ENCODE results near the gene NTRK1. TPM values are rescaled to one million over a fixed set of nuclear protein-coding genes. Genes with fewer than 3 reads are reported as not detected.

Gene NTRK1
- total RNA-seq, 1 experiment from 2014 or later, result 5.5 TPM

DNA sequence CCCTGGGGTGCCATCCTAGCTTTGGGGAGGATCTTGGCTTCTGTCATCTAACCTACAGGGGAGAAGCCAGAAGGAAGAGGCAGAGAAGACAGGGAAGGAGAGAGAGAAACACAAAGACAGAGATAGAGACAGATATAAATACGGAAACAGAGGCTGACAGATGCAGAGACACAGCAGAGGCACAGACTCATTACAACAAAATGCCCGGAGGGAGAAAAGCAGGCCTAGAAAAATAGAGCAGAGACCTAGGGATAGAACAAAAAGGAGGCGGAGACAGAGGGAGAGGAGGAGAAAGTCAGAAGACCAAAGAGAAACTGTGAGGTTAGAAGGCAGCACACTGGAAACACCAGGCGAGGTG is 34.8 kb downstream of the NTRK1 start:
- no peak for DNase-seq (ENCODE audit: extremely low read depth, low read depth)

DNA sequence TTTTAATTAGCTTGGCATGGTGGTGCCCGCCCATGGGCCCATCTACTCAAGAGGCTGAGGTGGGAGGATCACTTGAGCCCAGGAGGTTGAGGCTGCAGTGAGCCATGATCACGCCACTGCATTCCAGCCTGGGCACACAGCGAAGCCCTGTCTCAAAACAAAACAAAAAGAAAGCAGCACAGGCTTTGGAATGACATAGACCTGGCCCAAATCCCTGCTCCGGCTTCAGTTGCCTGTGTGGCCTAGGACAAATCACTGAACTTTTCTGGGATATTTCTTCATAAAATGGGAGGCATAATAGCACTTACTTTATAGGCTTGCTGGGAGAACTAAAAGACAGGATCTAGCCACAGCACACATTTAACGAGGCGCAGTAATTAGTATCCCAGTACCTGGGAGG is 35.3 kb downstream of the NTRK1 start:
- DNase-seq (ENCODE audit: extremely low read depth, low read depth), result no peak

DNA sequence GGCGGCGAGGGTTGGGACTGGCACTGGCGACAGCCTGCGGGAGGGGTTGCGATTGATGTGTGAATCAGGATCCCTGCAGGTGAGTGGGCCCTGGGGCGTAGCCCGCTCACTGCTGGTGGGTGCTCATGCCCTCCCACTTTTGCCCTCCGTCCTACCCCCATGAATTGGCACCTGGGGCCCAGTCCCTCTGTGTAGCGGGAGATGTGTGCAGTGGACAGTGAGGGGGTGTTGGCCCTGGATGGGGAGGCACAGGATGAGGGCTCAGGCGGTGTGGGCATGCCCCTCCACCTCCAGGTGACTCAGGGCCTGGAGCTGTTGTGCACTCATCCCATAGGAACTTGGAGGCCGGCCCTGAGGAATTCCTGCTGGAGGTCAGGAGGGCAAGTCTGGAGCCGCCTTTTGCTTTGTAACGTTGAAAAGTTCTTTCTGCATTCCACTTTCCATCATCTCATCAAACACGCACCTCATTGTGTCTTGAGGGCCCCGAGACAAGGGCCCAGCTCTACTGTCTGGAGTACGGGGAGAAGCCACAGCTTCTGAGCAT is 35.9 kb downstream of the NTRK1 start:
- peak; percentile 66 for DNase-seq (ENCODE audit: extremely low read depth, low read depth)

DNA sequence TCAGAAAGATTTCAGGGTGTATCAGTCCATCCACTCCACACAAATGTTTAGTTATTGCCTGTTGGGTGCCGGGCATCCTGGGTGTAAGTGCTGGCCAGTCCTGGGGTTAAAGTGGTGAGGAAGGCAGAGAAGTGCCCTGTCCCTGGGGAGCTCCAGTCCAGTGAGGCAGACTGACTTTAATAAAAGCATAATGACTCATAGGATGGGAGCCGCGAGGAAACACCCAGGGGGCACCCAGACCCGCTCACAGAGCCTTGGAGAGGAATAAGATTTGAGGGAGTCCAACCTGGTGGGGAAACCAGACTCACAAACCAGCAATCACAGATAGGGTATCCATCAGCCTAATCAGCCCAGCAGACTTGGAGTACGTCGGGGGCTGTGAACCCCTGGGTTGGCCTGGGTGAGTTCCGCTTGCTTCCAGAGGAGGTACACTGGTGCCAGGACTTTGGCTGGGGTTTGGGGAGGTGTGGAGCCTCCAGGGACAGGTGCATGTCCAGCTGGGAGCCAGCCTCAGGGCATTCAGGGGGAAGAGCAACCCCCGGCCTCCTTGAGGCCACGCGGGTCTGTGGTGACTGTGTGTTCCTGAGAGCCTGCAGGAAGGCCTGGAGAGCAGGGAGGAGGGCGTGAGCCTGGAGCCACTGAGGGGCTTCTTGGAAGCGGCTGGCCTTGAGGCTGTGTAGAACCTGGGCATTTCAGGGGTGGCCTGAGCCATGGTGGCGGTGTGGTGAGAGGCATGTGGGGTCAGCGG is 36.6 kb downstream of the NTRK1 start:
- DNase-seq (ENCODE audit: extremely low read depth, low read depth), result peak; percentile 35

DNA sequence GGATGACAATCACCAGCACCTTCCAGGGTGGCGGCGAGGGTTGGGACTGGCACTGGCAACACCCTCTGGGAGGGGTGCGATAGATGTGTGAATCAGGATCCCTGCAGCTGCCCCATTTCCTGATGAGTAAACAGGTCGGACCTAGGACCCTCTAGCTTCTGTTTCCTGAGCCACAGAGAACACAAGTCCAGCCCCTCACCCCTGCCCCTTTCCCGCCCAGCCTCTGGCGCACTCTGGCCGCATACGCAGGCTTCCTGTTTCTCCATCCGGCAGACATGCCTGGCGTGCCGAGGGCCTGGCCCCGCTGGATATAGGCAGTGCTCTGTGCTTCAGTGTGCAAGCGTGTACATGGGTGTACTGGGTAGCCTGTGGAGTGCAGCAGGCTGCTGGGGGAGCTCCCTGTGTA is 37.5 kb downstream of the NTRK1 start:
- DNase-seq (ENCODE audit: extremely low read depth, low read depth), result no peak

DNA sequence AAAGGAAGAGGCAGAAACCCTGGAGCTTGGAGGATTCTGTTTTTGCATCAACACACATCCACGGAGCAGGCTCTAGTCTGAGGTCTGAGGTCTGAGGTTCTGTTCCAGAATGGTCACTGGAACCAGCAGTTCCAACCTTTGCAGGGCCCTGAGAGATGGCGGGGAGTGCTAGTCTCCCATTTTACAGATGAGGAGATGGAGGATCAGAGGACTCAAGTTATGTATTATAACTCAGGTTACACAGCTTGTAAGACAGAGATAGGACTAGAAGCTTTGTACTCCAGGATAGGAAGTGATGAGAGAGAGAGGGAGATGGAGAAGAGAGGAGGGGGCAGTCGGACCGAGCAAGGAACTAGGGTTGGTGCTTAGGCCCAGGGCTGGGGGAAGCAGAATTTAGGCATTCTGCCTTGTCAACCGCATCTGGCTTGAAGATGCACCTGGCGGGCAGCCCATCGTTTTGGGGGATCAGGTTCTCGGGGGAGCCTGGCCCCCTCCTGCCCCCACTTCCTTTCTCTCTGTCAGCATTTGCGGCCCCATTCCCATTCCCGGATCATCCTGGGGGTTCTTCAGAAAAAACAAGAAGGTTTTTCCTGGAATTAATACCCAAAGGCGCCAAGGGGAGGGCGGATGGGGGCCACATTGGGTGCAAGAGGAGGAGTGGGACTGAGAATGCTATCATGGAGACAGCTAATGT is 38.5 kb downstream of the NTRK1 start:
- no peak for DNase-seq (ENCODE audit: extremely low read depth, low read depth)

DNA sequence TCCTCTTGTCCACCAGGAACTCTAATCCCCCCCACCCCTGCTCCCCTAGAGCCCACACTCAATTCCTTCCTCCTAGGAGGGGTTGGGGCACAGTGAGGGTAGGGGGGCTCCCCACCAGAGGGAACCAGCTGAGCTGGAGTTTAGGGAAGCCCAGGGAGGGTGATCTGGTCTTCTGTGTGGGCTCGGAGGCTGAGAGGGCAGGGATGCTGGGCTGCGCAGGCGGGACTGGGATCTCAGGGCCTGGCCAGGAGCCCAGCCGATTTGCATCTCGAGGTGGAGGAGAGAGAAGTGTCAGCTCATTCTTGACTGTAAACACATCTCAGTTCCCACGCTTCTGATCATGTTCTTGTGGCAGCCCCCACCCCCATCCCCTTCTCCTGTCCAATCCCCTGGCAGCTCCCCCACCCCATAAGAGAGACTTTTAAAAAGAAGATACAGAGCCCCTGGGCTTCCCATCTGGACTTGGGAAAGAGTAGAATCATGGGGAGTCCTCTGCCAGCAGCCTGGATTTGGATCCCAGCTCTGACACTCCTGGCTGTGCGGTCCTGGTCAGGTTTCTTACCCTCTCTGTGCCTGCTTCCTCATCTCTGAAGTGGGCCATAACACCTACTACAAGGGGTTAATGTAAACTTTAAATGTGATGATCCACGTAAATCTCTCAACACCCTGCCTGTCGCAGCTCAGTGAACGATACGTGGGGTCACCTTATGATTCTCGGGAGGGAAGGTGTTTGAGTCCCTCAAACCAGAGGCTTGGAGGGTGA is 39.5 kb downstream of the NTRK1 start:
- DNase-seq (ENCODE audit: extremely low read depth, low read depth), result no peak

DNA sequence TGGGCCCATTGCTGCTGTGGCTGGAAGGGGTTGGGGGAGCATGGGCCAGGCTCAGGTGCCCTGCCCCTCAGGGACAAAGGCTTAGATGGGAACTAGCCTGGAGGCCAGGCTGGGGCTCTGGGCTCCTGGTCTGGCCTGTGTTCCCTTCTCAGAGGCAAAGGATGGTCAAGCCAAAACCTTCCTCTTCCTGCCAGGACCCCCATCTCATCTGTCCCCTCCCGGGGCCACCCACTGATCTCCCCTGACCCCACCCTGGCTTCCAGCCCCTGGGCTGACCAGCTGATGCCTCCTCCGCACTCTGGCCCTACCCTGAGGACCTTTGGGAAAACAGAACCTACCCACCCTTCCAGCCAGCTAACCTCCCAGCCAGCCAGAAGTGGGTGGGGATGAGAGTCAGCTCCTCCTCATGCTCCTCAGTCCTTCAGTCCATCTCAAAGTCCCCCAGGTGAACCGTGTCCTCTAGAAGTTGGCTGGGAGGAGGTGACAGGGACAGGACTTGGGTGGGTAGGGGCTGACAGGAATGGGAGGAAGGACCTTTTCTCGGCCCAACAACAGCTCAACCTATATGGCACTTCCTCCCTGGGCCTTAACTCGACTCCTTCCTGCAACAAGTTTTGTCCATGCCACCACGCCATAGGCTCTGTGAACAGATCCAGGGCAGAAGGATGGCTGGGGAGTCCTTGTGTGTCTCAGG is 40.4 kb downstream of the NTRK1 start:
- no peak for DNase-seq (ENCODE audit: extremely low read depth, low read depth)

DNA sequence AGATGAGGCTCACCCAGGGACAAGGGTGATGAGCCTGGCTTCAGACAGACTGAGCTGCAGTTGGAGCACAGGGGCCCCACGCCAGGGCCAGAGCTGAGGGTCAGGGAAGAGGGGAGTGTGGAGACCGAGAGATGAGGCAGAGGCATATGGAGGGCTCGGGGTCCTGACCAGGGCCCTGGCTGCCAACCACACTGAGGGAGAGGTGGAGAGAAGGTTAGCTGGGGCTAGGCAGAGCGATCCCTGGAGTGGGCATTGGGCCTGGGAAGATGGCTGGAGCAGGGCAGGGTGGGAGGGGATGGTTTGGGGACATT is 40.9 kb downstream of the NTRK1 start:
- DNase-seq (ENCODE audit: extremely low read depth, low read depth), result no peak

DNA sequence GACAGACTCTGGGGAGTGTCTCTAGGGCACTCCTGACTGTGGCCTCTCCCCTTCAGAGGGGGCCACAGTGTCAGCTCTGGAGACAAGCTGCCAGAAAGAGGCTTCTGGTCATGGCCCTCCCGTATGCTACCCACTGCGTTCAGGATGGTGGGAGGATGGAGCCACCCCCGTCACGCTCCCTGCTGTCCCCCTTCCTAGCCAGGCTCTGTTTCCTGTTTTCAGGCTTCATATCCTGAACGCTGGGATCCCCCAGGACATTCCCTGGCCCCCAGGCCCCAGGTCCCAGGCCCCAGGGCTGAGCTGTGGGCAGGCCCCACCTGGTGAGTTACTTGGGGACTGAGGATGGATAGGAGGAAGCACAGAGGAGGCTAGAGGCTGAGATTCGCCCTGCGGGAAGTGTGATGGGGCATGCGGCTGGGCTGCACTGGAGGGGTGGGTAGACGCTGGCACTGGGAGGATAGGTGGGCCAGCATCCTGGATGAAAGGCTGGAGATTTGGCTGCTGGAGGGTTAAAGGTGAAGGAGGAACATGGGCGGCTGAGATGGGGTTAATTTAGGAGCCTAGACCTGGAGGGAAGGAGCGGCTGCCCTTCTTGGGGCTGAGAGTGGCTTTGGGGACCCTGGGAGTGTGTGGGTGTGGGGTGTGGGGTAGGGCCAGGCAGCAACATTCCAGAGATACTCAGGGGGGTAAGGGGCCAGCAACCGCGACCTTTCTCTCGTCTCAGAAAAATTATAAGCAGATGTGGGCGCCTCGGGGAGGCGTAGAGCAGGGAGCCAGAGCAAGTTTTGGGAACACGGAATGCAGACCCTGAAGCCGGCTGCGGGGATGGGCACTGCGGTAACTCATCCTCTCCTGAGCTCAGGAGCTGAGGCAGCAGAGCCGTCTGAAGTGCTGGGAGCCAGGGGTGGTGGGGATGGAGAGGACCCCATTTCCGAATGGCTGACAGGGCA is 41.6 kb downstream of the NTRK1 start:
- no peak for DNase-seq (ENCODE audit: extremely low read depth, low read depth)

DNA sequence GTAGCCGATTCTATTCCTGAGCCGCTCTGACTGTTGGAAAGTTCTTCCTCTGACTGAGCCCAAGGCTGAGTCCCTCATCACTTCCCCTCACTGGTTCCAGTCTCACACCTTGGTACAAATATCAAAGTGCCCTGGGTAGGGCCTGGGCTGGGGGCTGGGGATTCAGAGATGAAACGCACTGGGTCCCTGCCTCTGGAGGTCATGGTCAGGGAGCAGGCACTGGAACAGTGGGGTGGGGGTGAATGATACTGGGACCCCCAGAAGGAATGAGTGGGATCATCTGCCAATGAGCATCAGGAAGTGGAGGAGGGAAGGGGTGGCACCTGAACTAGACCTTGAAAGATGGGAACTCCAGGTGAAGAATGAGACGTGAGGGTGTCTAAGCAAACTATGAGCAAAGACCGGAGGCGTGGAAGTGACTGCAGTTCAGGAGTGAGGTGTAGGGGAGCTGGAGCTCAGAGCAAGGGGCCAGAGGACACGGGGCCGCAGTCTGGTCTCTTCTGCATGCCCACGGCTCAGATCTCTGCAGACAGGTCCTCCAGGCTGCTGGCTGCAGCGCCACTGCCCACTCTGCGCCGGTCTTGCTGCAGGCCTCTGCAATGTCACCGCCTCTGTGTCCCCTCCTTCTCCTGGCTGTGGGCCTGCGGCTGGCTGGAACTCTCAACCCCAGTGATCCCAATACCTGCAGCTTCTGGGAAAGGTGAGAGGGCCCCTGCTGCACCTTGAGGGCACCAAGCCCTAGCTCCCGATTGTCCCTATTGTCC is 42.8 kb downstream of the NTRK1 start:
- DNase-seq (ENCODE audit: extremely low read depth, low read depth), result no peak

DNA sequence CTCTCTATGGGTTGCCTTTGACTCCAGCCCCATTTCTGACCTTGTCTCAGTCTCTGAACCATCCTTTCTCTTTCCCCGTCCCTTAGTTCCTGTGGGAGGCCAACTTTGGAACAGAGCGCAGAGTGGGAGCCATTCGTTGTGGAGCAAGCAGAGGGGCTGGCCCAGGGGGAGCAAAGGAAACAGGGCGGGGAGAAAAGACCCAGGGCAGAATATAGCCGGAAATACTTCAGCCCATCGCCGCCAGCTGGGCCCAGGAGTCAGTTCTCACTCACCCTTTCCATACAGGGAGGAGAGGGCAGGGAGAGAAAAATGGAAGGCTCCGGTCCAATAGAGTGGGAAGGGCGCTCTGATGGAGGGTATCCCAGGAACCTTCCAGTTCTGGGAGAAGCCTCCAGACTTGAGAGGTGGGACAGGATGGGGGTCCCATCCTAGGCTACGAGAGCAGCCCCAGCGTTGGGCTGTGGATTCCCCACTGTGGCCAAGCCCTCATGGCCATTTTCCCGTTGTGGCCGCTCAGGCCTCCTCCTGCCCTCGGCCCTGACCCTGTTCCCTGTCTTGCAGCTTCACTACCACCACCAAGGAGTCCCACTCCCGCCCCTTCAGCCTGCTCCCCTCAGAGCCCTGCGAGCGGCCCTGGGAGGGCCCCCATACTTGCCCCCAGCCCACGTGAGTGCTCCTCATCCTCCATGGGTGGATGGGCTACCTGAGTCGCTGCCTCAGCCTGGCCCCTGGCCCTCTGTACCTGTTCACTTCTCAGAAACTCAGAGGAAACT is 43.7 kb downstream of the NTRK1 start:
- DNase-seq (ENCODE audit: extremely low read depth, low read depth), result no peak

DNA sequence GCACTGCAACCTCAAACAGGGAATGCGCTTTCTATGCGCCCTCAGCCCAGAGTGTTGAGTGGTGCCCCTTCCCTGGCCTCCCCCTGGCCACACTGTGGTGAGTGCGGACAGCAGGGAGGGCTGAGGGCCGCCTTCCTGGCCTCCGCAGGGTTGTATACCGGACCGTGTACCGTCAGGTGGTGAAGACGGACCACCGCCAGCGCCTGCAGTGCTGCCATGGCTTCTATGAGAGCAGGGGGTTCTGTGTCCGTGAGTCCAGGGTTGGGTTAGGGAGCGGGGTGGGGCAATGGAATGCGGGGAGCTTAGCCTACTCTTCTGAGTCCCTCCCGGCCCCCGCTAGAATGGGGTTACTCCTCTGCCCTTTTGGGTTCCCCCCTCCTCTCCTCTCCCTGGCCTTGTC is 44.5 kb downstream of the NTRK1 start:
- no peak for DNase-seq (ENCODE audit: extremely low read depth, low read depth)

DNA sequence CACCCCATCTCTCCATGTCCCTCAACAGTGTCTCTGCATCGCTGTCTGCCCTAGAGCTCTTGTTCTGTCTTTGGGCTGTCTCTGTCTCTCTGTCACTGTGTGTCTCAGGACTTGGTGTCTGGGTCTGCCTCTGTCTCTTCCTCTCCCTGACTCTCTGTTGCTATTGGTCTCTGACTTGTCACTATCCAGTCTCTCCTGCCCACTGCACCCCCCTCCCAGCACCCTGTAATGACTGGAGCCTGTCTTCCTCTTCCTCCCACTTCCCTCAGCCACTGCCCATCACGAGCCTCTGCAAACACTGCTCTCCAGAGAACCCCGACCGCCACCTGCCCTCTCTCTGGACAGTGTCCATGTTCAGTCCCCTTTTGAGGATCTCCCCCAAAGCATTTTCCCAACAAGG is 45.0 kb downstream of the NTRK1 start:
- no peak for DNase-seq (ENCODE audit: extremely low read depth, low read depth)

DNA sequence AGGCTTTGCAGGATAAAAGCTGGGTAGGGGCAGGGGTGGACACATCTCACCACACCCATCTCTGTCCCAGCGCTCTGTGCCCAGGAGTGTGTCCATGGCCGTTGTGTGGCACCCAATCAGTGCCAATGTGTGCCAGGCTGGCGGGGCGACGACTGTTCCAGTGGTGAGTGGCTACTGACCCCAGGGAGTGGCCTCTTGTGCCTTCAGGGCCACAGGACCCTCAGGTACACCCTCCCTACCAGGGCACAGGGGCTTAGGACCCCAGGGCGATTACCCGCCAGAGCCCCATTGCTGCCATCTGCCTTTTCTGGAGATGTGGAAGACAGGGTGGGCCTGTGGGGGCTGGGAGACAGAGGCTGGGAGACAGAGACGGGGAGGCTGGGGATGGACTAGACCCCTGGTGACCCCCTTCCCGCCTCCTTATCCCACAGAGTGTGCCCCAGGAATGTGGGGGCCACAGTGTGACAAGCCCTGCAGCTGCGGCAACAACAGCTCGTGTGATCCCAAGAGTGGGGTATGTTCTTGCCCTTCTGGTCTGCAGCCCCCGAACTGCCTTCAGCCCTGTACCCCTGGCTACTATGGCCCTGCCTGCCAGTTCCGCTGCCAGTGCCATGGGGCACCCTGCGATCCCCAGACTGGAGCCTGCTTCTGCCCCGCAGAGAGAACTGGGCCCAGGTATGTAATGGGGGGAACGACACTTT is 45.7 kb downstream of the NTRK1 start:
- no peak for DNase-seq (ENCODE audit: extremely low read depth, low read depth)

DNA sequence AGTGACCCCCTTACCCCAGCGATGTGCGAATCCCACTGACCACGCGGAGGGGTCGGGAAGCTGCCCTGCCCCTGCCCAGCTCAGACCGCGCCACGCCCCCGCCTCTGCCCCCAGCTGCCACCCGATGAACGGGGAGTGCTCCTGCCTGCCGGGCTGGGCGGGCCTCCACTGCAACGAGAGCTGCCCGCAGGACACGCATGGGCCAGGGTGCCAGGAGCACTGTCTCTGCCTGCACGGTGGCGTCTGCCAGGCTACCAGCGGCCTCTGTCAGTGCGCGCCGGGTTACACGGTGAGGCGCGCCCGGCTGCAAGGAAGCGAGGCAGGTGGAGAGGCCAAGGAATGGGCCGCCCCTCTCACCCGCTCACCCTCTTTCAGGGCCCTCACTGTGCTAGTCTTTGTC is 47.9 kb downstream of the NTRK1 start:
- DNase-seq (ENCODE audit: extremely low read depth, low read depth), result no peak

DNA sequence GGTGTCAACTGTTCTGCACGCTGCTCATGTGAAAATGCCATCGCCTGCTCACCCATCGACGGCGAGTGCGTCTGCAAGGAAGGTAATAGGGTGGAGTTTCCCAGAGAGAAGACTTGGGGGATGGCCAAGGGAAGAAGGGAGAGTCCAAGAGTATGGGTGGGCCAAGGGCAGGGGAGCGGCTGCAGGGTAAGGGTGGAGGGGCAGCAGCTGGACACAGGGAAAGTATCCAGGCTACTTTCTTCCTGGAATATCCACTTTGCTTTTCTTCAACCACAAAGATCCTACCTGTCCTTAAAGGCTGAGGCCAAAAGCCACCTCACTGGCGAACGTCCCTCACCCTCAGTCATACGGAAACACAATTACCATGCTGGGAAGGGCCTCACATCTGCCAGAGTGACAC is 48.3 kb downstream of the NTRK1 start:
- no peak for DNase-seq (ENCODE audit: extremely low read depth, low read depth)

DNA sequence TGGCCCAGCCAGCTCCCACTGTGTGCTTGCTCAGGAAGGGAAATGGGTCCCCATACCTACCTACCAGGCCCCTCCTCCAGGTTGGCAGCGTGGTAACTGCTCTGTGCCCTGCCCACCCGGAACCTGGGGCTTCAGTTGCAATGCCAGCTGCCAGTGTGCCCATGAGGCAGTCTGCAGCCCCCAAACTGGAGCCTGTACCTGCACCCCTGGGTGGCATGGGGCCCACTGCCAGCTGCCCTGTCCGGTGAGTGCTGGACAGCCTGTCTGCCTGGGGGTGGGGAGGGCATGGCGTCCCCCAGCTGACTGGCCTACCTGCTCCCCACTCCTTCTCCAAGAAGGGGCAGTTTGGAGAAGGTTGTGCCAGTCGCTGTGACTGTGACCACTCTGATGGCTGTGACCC is 49.0 kb downstream of the NTRK1 start:
- DNase-seq (ENCODE audit: extremely low read depth, low read depth), result no peak
